Liver (tissue), 9 donors: ENCODE data around the gene RGR. TPM values are rescaled to one million over a fixed set of nuclear protein-coding genes. Genes with fewer than 3 reads are reported as not detected.

Experiments used
- DNase-seq: peaks from one replicate; pipeline ENCODE4 v3.0.0-alpha.2; 2017; ENCODE audit warnings: low spot score
- H3K27ac ChIP-seq, 2 donors: one replicate each; pipeline ENCODE4 v1.7.0; 2013; ENCODE audit warnings: inconsistent platforms in 2 of 2, low read length in 2 of 2, control low read depth in 1 of 2, low read depth in 1 of 2, mild to moderate bottlenecking in 1 of 2
- H3K27me3 ChIP-seq, 4 donors: one replicate each; pipeline versions ENCODE4 v1.6.1 to v1.7.0; 2013; ENCODE audit warnings: low read length in 3 of 4, inconsistent platforms in 1 of 4, mild to moderate bottlenecking in 1 of 4, moderate library complexity in 1 of 4; ENCODE audit not compliant: control insufficient read depth in 4 of 4, insufficient read depth in 4 of 4
- H3K36me3 ChIP-seq, 4 donors: one replicate each; pipeline versions ENCODE4 v1.6.1 to v1.7.0; 2013; ENCODE audit warnings: low read length in 3 of 4, mild to moderate bottlenecking in 3 of 4, low read depth in 1 of 4, moderate library complexity in 1 of 4; ENCODE audit not compliant: control insufficient read depth in 4 of 4, insufficient read depth in 3 of 4
- H3K4me1 ChIP-seq, 4 donors: one replicate each; pipeline versions ENCODE4 v1.6.1 to v1.7.0; 2013; ENCODE audit warnings: low read length in 3 of 4, mild to moderate bottlenecking in 3 of 4, moderate library complexity in 1 of 4; ENCODE audit not compliant: control insufficient read depth in 4 of 4, insufficient read depth in 4 of 4
- H3K4me3 ChIP-seq, 3 donors: one replicate each; pipeline versions ENCODE4 v1.6.1 to v1.7.0; 2013; ENCODE audit warnings: low read length in 3 of 3, control low read depth in 1 of 3, low read depth in 1 of 3, mild to moderate bottlenecking in 1 of 3
- H3K9ac ChIP-seq, 2 donors: one replicate each; pipeline ENCODE4 v1.7.0; 2013; ENCODE audit warnings: low read length in 2 of 2, mild to moderate bottlenecking in 2 of 2, moderate library complexity in 2 of 2, control low read depth in 1 of 2, low read depth in 1 of 2
- H3K9me3 ChIP-seq, 4 donors: one replicate each; pipeline versions ENCODE4 v1.6.1 to v1.7.0; 2013; ENCODE audit warnings: low read length in 3 of 4; ENCODE audit not compliant: control insufficient read depth in 4 of 4
- EGR1 ChIP-seq, 2 donors: IDR thresholded peaks; 2 replicates each; pipeline ENCODE4 v1.6.1; 2016 to 2018; ENCODE audit warnings: antibody characterized with exemption in 2 of 2, low read depth in 2 of 2
- FOXA1 ChIP-seq: IDR thresholded peaks from 2 replicates; pipeline ENCODE4 v1.6.1; 2016; ENCODE audit warnings: antibody characterized with exemption
- FOXA2 ChIP-seq: IDR thresholded peaks from 2 replicates; pipeline ENCODE4 v1.6.1; 2016; ENCODE audit warnings: antibody characterized with exemption
- GABPA ChIP-seq, 2 donors: IDR thresholded peaks in 1 of 2; conservative IDR thresholded peaks in 1 of 2; 2 replicates each; pipeline ENCODE4 v1.6.1; 2016; ENCODE audit warnings: antibody characterized with exemption in 2 of 2, mild to moderate bottlenecking in 1 of 2, moderate library complexity in 1 of 2
- HNF4A ChIP-seq, 2 donors: conservative IDR thresholded peaks; 2 replicates each; pipeline ENCODE4 v1.6.1; 2016; ENCODE audit warnings: antibody characterized with exemption in 2 of 2, mild to moderate bottlenecking in 2 of 2
- HNF4G ChIP-seq: IDR thresholded peaks from 2 replicates; pipeline ENCODE4 v1.6.1; 2016; ENCODE audit warnings: antibody characterized with exemption
- JUND ChIP-seq, 2 donors: IDR thresholded peaks; 2 replicates each; pipeline ENCODE4 v1.6.1; 2016; ENCODE audit warnings: antibody characterized with exemption in 2 of 2
- RXRA ChIP-seq, 2 donors: IDR thresholded peaks; 2 replicates each; pipeline ENCODE4 v1.6.1; 2017 to 2018; ENCODE audit warnings: antibody characterized with exemption in 2 of 2, mild to moderate bottlenecking in 1 of 2
- SP1 ChIP-seq: IDR thresholded peaks from 2 replicates; pipeline ENCODE4 v1.6.1; 2018; ENCODE audit warnings: antibody characterized with exemption, mild to moderate bottlenecking
- TAF1 ChIP-seq: conservative IDR thresholded peaks from 2 replicates; pipeline ENCODE4 v1.6.1; 2016; ENCODE audit warnings: antibody characterized with exemption, mild to moderate bottlenecking
- YY1 ChIP-seq: IDR thresholded peaks from 2 replicates; pipeline ENCODE4 v1.6.1; 2016; ENCODE audit warnings: antibody characterized with exemption, mild to moderate bottlenecking
- WGBS: extraction: QIAGEN DNeasy Blood & Tissue Kit; methylation state at CpG from one replicate; pipeline ENCODE4 v1.1.7; 2013; 5-methylcytosine and 5-hydroxymethylcytosine counted together
- polyA plus RNA-seq, 2 donors: library from polyadenylated mRNA; stranded (reverse) in 1 of 2; unstranded in 1 of 2; fragments of 200-250 nt in 1 of 2; fragments of >200 nt in 1 of 2; fragmentation: Nextera tagmentation in 1 of 2; extraction: Ambion mirVana in 1 of 2; gene quantifications; one replicate each; pipeline versions ENCODE4 v1.2.1 to v1.2.3, GENCODE V29; 2013 to 2015
- total RNA-seq, 2 donors: library from RNA; depleted of rRNA; stranded (reverse); fragments of >200 nt; gene quantifications; one replicate each; pipeline ENCODE4 v1.2.3, GENCODE V29; 2014
- TF ChIP-seq, protein P1 (sequence below): IDR thresholded peaks from 2 replicates; pipeline ENCODE4 v1.6.1; 2016; ENCODE audit warnings: antibody characterized with exemption
- TF ChIP-seq, protein P2 (sequence below): IDR thresholded peaks from 2 replicates; pipeline ENCODE4 v1.6.1; 2016; ENCODE audit warnings: antibody characterized with exemption, mild to moderate bottlenecking
- TF ChIP-seq, protein P3 (sequence below): IDR thresholded peaks from 2 replicates; pipeline ENCODE4 v1.6.1; 2016; ENCODE audit warnings: antibody characterized with exemption
- TF ChIP-seq, protein P4 (sequence below): IDR thresholded peaks from 2 replicates; pipeline ENCODE4 v1.6.1; 2016; ENCODE audit warnings: antibody characterized with exemption
- donor health status: healthy.
- donor health status: healthy.
- donor health status: healthy.
- donor health status: healthy.
- donor health status: healthy.

RGR gene
- total and polyA plus RNA-seq, 4 donors = not detected

DNA sequence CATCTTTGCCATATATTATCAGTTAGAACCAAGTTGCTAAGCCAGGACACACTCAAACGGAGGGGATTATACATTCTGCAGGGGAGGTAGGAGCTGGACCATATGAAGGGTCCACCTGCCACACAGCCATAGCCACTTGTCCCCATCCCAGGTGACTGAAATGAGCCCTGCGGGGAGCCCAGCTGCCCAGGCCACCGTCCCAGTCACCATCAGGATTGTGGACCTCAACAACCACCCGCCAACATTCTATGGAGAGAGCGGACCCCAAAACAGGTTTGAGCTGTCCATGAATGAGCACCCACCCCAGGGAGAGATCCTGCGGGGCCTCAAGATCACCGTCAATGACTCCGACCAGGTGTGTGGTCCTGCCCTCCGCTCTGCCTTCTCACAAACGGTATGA, 36.8 kb upstream of the RGR start:
- Histone ChIP-seq H3K27ac (no peak overlapping the region), H3K4me3 (no peak overlapping the region), H3K36me3 (no peaks in the 10 kb centered on the region), H3K9me3 (no peaks in the 10 kb centered on the region), H3K9ac (no peak overlapping the region), H3K27me3 (peaks cover 0 to 6% (median 0%) of the 10 kb centered on the region in 4 donors), H3K4me1 (no peaks in the 10 kb centered on the region)
- WGBS = 84% methylated on average over 10 of the region's 10 CpGs
- TF ChIP-seq RXRA (IDR thresholded peaks at IDR 0.05) (no peak), YY1 (no peak), SP1 (no peak), JUND (IDR thresholded peaks at IDR 0.05) (no peak), HNF4G (no peak), FOXA1 (no peak)
- TF ChIP-seq, protein P1, sequence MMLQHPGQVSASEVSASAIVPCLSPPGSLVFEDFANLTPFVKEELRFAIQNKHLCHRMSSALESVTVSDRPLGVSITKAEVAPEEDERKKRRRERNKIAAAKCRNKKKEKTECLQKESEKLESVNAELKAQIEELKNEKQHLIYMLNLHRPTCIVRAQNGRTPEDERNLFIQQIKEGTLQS = no peak
- TF ChIP-seq, protein P2, sequence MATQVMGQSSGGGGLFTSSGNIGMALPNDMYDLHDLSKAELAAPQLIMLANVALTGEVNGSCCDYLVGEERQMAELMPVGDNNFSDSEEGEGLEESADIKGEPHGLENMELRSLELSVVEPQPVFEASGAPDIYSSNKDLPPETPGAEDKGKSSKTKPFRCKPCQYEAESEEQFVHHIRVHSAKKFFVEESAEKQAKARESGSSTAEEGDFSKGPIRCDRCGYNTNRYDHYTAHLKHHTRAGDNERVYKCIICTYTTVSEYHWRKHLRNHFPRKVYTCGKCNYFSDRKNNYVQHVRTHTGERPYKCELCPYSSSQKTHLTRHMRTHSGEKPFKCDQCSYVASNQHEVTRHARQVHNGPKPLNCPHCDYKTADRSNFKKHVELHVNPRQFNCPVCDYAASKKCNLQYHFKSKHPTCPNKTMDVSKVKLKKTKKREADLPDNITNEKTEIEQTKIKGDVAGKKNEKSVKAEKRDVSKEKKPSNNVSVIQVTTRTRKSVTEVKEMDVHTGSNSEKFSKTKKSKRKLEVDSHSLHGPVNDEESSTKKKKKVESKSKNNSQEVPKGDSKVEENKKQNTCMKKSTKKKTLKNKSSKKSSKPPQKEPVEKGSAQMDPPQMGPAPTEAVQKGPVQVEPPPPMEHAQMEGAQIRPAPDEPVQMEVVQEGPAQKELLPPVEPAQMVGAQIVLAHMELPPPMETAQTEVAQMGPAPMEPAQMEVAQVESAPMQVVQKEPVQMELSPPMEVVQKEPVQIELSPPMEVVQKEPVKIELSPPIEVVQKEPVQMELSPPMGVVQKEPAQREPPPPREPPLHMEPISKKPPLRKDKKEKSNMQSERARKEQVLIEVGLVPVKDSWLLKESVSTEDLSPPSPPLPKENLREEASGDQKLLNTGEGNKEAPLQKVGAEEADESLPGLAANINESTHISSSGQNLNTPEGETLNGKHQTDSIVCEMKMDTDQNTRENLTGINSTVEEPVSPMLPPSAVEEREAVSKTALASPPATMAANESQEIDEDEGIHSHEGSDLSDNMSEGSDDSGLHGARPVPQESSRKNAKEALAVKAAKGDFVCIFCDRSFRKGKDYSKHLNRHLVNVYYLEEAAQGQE = no peak
- TF ChIP-seq, protein P3, sequence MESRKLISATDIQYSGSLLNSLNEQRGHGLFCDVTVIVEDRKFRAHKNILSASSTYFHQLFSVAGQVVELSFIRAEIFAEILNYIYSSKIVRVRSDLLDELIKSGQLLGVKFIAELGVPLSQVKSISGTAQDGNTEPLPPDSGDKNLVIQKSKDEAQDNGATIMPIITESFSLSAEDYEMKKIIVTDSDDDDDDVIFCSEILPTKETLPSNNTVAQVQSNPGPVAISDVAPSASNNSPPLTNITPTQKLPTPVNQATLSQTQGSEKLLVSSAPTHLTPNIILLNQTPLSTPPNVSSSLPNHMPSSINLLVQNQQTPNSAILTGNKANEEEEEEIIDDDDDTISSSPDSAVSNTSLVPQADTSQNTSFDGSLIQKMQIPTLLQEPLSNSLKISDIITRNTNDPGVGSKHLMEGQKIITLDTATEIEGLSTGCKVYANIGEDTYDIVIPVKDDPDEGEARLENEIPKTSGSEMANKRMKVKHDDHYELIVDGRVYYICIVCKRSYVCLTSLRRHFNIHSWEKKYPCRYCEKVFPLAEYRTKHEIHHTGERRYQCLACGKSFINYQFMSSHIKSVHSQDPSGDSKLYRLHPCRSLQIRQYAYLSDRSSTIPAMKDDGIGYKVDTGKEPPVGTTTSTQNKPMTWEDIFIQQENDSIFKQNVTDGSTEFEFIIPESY = no peak
- TF ChIP-seq, protein P4, sequence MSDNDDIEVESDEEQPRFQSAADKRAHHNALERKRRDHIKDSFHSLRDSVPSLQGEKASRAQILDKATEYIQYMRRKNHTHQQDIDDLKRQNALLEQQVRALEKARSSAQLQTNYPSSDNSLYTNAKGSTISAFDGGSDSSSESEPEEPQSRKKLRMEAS = no peak
- no peak for DNase-seq

DNA sequence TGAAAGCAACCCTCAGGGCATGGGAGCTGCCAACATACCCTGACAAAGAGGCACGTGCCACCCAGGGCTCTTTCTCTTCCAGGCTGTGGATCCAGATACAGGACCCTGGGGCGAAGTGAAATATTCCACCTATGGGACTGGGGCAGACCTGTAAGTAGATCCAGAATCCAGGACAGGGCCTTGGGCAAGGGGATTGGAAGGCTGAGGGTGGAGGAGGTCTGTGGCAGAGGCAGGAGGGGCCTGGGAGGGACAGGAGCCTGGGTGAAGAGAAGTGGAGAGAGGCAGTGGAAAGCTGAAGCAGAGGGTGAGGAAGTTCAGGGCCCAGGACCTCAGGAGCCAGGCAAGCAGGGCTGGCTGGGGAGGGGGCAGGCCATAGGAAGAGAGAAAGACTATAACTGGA, 33.3 kb upstream of the RGR start:
- Histone ChIP-seq H3K4me1 (no peaks in the 10 kb centered on the region), H3K27me3 (peaks cover 0 to 4% (median 0%) of the 10 kb centered on the region in 4 donors), H3K4me3 (no peak overlapping the region), H3K36me3 (no peaks in the 10 kb centered on the region), H3K9me3 (no peaks in the 10 kb centered on the region), H3K27ac (no peak overlapping the region), H3K9ac (no peak overlapping the region)
- DNase-seq = no peak
- 81% methylated on average over 2 of the region's 2 CpGs for WGBS
- no peak for TF ChIP-seq JUND (IDR thresholded peaks at IDR 0.05)
- no peak for TF ChIP-seq FOXA2
- no peak for TF ChIP-seq HNF4G
- no peak for TF ChIP-seq FOXA1
- TF ChIP-seq HNF4A (conservative IDR thresholded peaks at IDR 0.05) = no peak
- TF ChIP-seq RXRA (IDR thresholded peaks at IDR 0.05) = no peak
- no peak for TF ChIP-seq TAF1
- TF ChIP-seq YY1 = no peak
- TF ChIP-seq, protein P3 = no peak
- no peak for TF ChIP-seq GABPA (IDR thresholded peaks at IDR 0.05 in 1 of 2, conservative IDR thresholded peaks at IDR 0.05 in 1 of 2)
- TF ChIP-seq, protein P1 = no peak
- TF ChIP-seq, protein P4 = no peak
- no peak for TF ChIP-seq EGR1 (IDR thresholded peaks at IDR 0.05; ENCODE audit: low read depth in 2 of 2)
